Common myeloid progenitor, CD34-positive (primary cell): ENCODE measurements around the gene FIGLA.

Experiments used
- CTCF ChIA-PET: fragments of 350-600 bp; sonication (Branson Sonifier 250); formaldehyde crosslinking; loops from one replicate; lab custom pipeline; 2021; ENCODE audit warnings: antibody characterized with exemption; lab: Charles Lee
- POLR2A ChIA-PET: fragments of 350-600 bp; sonication (Branson Sonifier 250); formaldehyde crosslinking; loops from one replicate; lab custom pipeline; 2021; ENCODE audit warnings: antibody characterized with exemption; lab: Charles Lee
- DNase-seq, 3 donors: peaks; one replicate each; pipeline versions ENCODE4 v3.0.0 to v3.0.0-alpha.2; 2013
- H3K27ac ChIP-seq, 2 experiments: 1 replicate in 1 of 2; 2 replicates in 1 of 2; pipeline ENCODE4 v1.7.0; 2013; ENCODE audit warnings: inconsistent platforms in 2 of 2, low read length in 2 of 2, mild to moderate bottlenecking in 2 of 2, low read depth in 1 of 2, moderate library complexity in 1 of 2; ENCODE audit not compliant: severe bottlenecking in 2 of 2, insufficient read depth in 1 of 2, poor library complexity in 1 of 2
- H3K27me3 ChIP-seq, 5 experiments: replicated peaks in 2 of 5; 1 replicate in 3 of 5; 2 replicates in 2 of 5; pipeline versions ENCODE4 v1.6.1 to v1.7.0; 2013; ENCODE audit warnings: low read length in 4 of 5, mild to moderate bottlenecking in 2 of 5, moderate library complexity in 2 of 5, inconsistent platforms in 1 of 5; ENCODE audit not compliant: insufficient read depth in 5 of 5, control insufficient read depth in 4 of 5
- H3K36me3 ChIP-seq, 4 experiments: 1 replicate in 2 of 4; 2 replicates in 2 of 4; pipeline versions ENCODE4 v1.6.1 to v1.7.0; 2013; ENCODE audit warnings: low read length in 3 of 4, control low read depth in 1 of 4, mild to moderate bottlenecking in 1 of 4; ENCODE audit not compliant: control insufficient read depth in 4 of 4, insufficient read depth in 4 of 4
- H3K4me1 ChIP-seq, 4 experiments: 1 replicate in 3 of 4; 2 replicates in 1 of 4; pipeline versions ENCODE4 v1.6.1 to v1.7.1; 2013; ENCODE audit warnings: low read length in 3 of 4, mild to moderate bottlenecking in 3 of 4, control low read depth in 1 of 4, inconsistent platforms in 1 of 4, moderate library complexity in 1 of 4; ENCODE audit not compliant: control insufficient read depth in 4 of 4, insufficient read depth in 4 of 4; ENCODE audit errors: control extremely low read depth in 1 of 4
- H3K4me3 ChIP-seq, 7 experiments: 1 replicate in 4 of 7; 2 replicates in 3 of 7; pipeline versions ENCODE4 v1.5.1 to v1.7.0; 2013; ENCODE audit warnings: mild to moderate bottlenecking in 7 of 7, low read length in 6 of 7, moderate library complexity in 6 of 7, inconsistent platforms in 2 of 7, low read depth in 2 of 7, control low read depth in 1 of 7; ENCODE audit not compliant: insufficient read depth in 4 of 7, control insufficient read depth in 1 of 7; ENCODE audit errors: extremely low read depth in 1 of 7
- H3K9me3 ChIP-seq, 5 experiments: 1 replicate in 4 of 5; 2 replicates in 1 of 5; pipeline versions ENCODE4 v1.6.1 to v1.7.1; 2013; ENCODE audit warnings: low read length in 4 of 5, mild to moderate bottlenecking in 2 of 5, inconsistent platforms in 1 of 5, low read depth in 1 of 5, moderate library complexity in 1 of 5; ENCODE audit not compliant: control insufficient read depth in 4 of 5, insufficient read depth in 2 of 5; ENCODE audit errors: control extremely low read depth in 1 of 5
- WGBS: methylation state at CpG from one replicate; pipeline ENCODE4 v1.1.5; 2013; ENCODE audit not compliant: insufficient coverage; 5-methylcytosine and 5-hydroxymethylcytosine counted together

FIGLA gene

GRCh38 chr2:70808983-70809958 lies 18.8 kb upstream of the FIGLA start:
- no peak overlapping the region for H3K4me3 ChIP-seq
- no peak overlapping the region for H3K27ac ChIP-seq
- ChIA-PET CTCF (interaction anchor here (1.0 to 1.2 kb wide), 2 partner anchors 20 to 43 kb away, joined by 3 to 4 read pairs; no protein-coding TSS in a partner anchor), POLR2A (no interaction called here)
- no peaks in the 10 kb centered on the region for H3K9me3 ChIP-seq
- peaks cover 0 to 10% (median 4%) of the 10 kb centered on the region in 5 experiments for H3K27me3 ChIP-seq
- WGBS: 99% methylated on average over 11 of the region's 12 CpGs
- H3K36me3 ChIP-seq: no peaks in the 10 kb centered on the region
- no peaks in the 10 kb centered on the region for H3K4me1 ChIP-seq
- no peak for DNase-seq

- ChIA-PET POLR2A (no interaction called here), CTCF (no interaction called here)
- H3K27me3 ChIP-seq: peaks cover 0 to 10% (median 4%) of the 10 kb centered on the region in 5 experiments
- no peaks in the 10 kb centered on the region for H3K4me1 ChIP-seq
- no peaks in the 10 kb centered on the region for H3K9me3 ChIP-seq
- WGBS: 100% methylated on average over 3 of the region's 4 CpGs
- H3K27ac ChIP-seq: no peak overlapping the region
- no peak overlapping the region for H3K4me3 ChIP-seq
- H3K36me3 ChIP-seq: no peaks in the 10 kb centered on the region
- DNase-seq: no peak
These were observed 17.3 kb upstream of the FIGLA start for GRCh38 chr2:70807828-70808118.

- 98% methylated on average over 4 of the region's 6 CpGs for WGBS
- DNase-seq: no peak
- no peaks in the 10 kb centered on the region for H3K4me1 ChIP-seq
- H3K4me3 ChIP-seq: no peak overlapping the region
- ChIA-PET CTCF (no interaction called here), POLR2A (no interaction called here)
- no peaks in the 10 kb centered on the region for H3K9me3 ChIP-seq
- H3K27me3 ChIP-seq: peaks cover 0 to 10% (median 4%) of the 10 kb centered on the region in 5 experiments
- no peak overlapping the region for H3K27ac ChIP-seq
- no peaks in the 10 kb centered on the region for H3K36me3 ChIP-seq
These were observed 16.8 kb upstream of the FIGLA start for GRCh38 chr2:70807102-70807827.

GRCh38 chr2:70806620-70807019 lies 16.2 kb upstream of the FIGLA start:
- Histone ChIP-seq H3K4me1 (no peaks in the 10 kb centered on the region), H3K36me3 (no peaks in the 10 kb centered on the region), H3K4me3 (no peak overlapping the region), H3K27ac (no peak overlapping the region), H3K9me3 (no peaks in the 10 kb centered on the region), H3K27me3 (peaks cover 0 to 13% (median 6%) of the 10 kb centered on the region in 5 experiments)
- WGBS: 86% methylated on average over 5 of the region's 6 CpGs
- ChIA-PET CTCF (interaction anchor here (2.5 kb wide), 1 partner anchor 19 kb away, joined by 6 read pairs; no protein-coding TSS in a partner anchor), POLR2A (no interaction called here)
- no peak for DNase-seq

- Histone ChIP-seq H3K9me3 (peaks cover 0 to 2% (median 0%) of the 10 kb centered on the region in 5 experiments), H3K4me3 (no peak overlapping the region), H3K27ac (no peak overlapping the region), H3K4me1 (no peaks in the 10 kb centered on the region), H3K27me3 (peaks cover 0 to 17% (median 4%) of the 10 kb centered on the region in 5 experiments), H3K36me3 (no peaks in the 10 kb centered on the region)
- DNase-seq: no peak
- POLR2A ChIA-PET: no interaction called here
- WGBS: no CpG with 5 or more reads among the region's 5 CpGs
- CTCF ChIA-PET: interaction anchor here (2.5 kb wide), 1 partner anchor 18 kb away, joined by 6 read pairs; no protein-coding TSS in a partner anchor
These were observed 15.6 kb upstream of the FIGLA start for GRCh38 chr2:70806013-70806412.

GRCh38 chr2:70801607-70802263 lies 11.3 kb upstream of the FIGLA start:
- WGBS: 91% methylated on average over 7 of the region's 10 CpGs
- Histone ChIP-seq H3K36me3 (no peaks in the 10 kb centered on the region), H3K27ac (no peak overlapping the region), H3K9me3 (peaks cover 0 to 6% (median 0%) of the 10 kb centered on the region in 5 experiments), H3K27me3 (peaks cover 0 to 13% (median 11%) of the 10 kb centered on the region in 5 experiments), H3K4me3 (no peak overlapping the region), H3K4me1 (no peaks in the 10 kb centered on the region)
- ChIA-PET POLR2A (no interaction called here), CTCF (interaction anchor here (0.6 kb wide), 1 partner anchor 11 kb away, joined by 3 read pairs; no protein-coding TSS in a partner anchor)
- no peak for DNase-seq
